Trophoblast cell (in vitro differentiated cells and primary cell): ENCODE measurements around the gene GAPT.

Source experiments
- DNase-seq, 2 donors: peaks; one replicate each; pipeline ENCODE4 v3.0.0-alpha.2; 2016
- H2AFZ ChIP-seq: 2 replicates; pipeline ENCODE4 v1.6.1; 2013; ENCODE audit warnings: low read length, moderate library complexity, mild to moderate bottlenecking; ENCODE audit not compliant: insufficient read depth, poor library complexity
- H2AK5ac ChIP-seq: 2 replicates; pipeline ENCODE4 v1.6.1; 2013; ENCODE audit warnings: mild to moderate bottlenecking, low read length
- H2BK120ac ChIP-seq: 2 replicates; pipeline ENCODE4 v1.6.1; 2013; ENCODE audit warnings: low read length, mild to moderate bottlenecking, moderate library complexity; ENCODE audit not compliant: insufficient read depth, poor library complexity
- H2BK12ac ChIP-seq: 2 replicates; pipeline ENCODE4 v1.6.1; 2013; ENCODE audit warnings: mild to moderate bottlenecking, low read length, moderate library complexity
- H2BK5ac ChIP-seq: 2 replicates; pipeline ENCODE4 v1.6.1; 2013; ENCODE audit warnings: low read length, low read depth, moderate library complexity, mild to moderate bottlenecking; ENCODE audit not compliant: poor library complexity
- H3K14ac ChIP-seq: 2 replicates; pipeline ENCODE4 v1.6.1; 2013; ENCODE audit warnings: mild to moderate bottlenecking, low read length
- H3K18ac ChIP-seq: 2 replicates; pipeline ENCODE4 v1.6.1; 2013; ENCODE audit warnings: mild to moderate bottlenecking, low read length
- H3K23ac ChIP-seq: 2 replicates; pipeline ENCODE4 v1.6.1; 2013; ENCODE audit warnings: low read length
- H3K27ac ChIP-seq: 2 replicates; pipeline ENCODE4 v1.5.1; 2013; ENCODE audit warnings: low read depth, mild to moderate bottlenecking, inconsistent platforms, low read length, moderate library complexity
- H3K27me3 ChIP-seq: 2 replicates; pipeline ENCODE4 v1.6.1; 2013; ENCODE audit warnings: inconsistent platforms, mild to moderate bottlenecking, low read length, moderate library complexity; ENCODE audit not compliant: insufficient read depth
- H3K36me3 ChIP-seq, 2 experiments: 1 replicate in 1 of 2; 2 replicates in 1 of 2; pipeline ENCODE4 v1.6.1; 2013; ENCODE audit warnings: low read length in 2 of 2, mild to moderate bottlenecking in 2 of 2, moderate library complexity in 1 of 2; ENCODE audit not compliant: insufficient read depth in 2 of 2, control insufficient read depth in 1 of 2
- H3K4ac ChIP-seq: 2 replicates; pipeline ENCODE4 v1.6.1; 2013; ENCODE audit warnings: low read depth, mild to moderate bottlenecking, low read length, moderate library complexity
- H3K4me1 ChIP-seq, 2 experiments: 1 replicate in 1 of 2; 2 replicates in 1 of 2; pipeline ENCODE4 v1.6.1; 2013; ENCODE audit warnings: low read length in 2 of 2, mild to moderate bottlenecking in 2 of 2, moderate library complexity in 1 of 2; ENCODE audit not compliant: insufficient read depth in 2 of 2, control insufficient read depth in 1 of 2
- H3K4me2 ChIP-seq: 2 replicates; pipeline ENCODE4 v1.6.1; 2013; ENCODE audit warnings: inconsistent platforms, mild to moderate bottlenecking, low read length, moderate library complexity
- H3K4me3 ChIP-seq: 2 replicates; pipeline ENCODE4 v1.5.1; 2013; ENCODE audit warnings: mild to moderate bottlenecking, low read depth, low read length, inconsistent platforms
- H3K79me1 ChIP-seq: one replicate; pipeline ENCODE4 v1.6.1; 2013; ENCODE audit warnings: low read length
- H3K79me2 ChIP-seq: 2 replicates; pipeline ENCODE4 v1.6.1; 2013; ENCODE audit warnings: low read length, mild to moderate bottlenecking; ENCODE audit not compliant: control insufficient read depth, insufficient read depth, poor library complexity
- H3K9ac ChIP-seq: 2 replicates; pipeline ENCODE4 v1.6.1; 2013; ENCODE audit warnings: mild to moderate bottlenecking, low read length
- H3K9me3 ChIP-seq: 2 replicates; pipeline ENCODE4 v1.6.1; 2013; ENCODE audit warnings: low read depth, mild to moderate bottlenecking, control low read depth, inconsistent platforms, low read length; ENCODE audit not compliant: insufficient read depth
- H4K12ac ChIP-seq: 2 replicates; pipeline ENCODE4 v1.6.1; 2013; ENCODE audit warnings: low read depth, mild to moderate bottlenecking, low read length, moderate library complexity
- H4K8ac ChIP-seq: 2 replicates; pipeline ENCODE4 v1.6.1; 2013; ENCODE audit warnings: low read depth, mild to moderate bottlenecking, low read length, moderate library complexity
- H4K91ac ChIP-seq: one replicate; pipeline ENCODE4 v1.6.1; 2013; ENCODE audit warnings: low read depth, mild to moderate bottlenecking, low read length, moderate library complexity
- WGBS: extraction: QIAGEN DNeasy Blood & Tissue Kit; methylation state at CpG from one replicate; pipeline ENCODE4 v1.1.7; 2013; ENCODE audit warnings: missing lambda C conversion rate; ENCODE audit not compliant: insufficient read length, insufficient coverage; ENCODE audit errors: extremely low coverage; 5-methylcytosine and 5-hydroxymethylcytosine counted together

Gene GAPT

GRCh38 chr5:58458743-58459145 is 32.5 kb upstream of the GAPT start:
- Histone ChIP-seq H3K4me1 (peaks cover 2 to 6% of the 10 kb centered on the region in 2 experiments), H2BK120ac (no peak overlapping the region), H3K14ac (no peak overlapping the region), H3K36me3 (peaks cover 5 to 21% of the 10 kb centered on the region in 2 experiments), H3K27me3 (no peaks in the 10 kb centered on the region), H3K4me2 (peak overlapping the region; percentile 93), H2AK5ac (no peak overlapping the region), H4K12ac (no peak overlapping the region), H2AFZ (no peak overlapping the region), H3K23ac (no peak overlapping the region), H3K79me1 (peaks cover 14% of the 10 kb centered on the region), H3K79me2 (peaks cover 12% of the 10 kb centered on the region), H2BK12ac (no peak overlapping the region), H3K27ac (no peak overlapping the region), H3K4ac (peak overlapping the region; percentile 97), H3K4me3 (no peak overlapping the region), H3K9me3 (no peaks in the 10 kb centered on the region), H4K91ac (no peak overlapping the region), H3K18ac (no peak overlapping the region), H3K9ac (peak overlapping the region; percentile 22), H4K8ac (no peak overlapping the region), H2BK5ac (no peak overlapping the region)
- no CpG with 5 or more reads among the region's 9 CpGs for WGBS
- peak; percentile 26 to 82 for DNase-seq

- H3K18ac ChIP-seq: peak overlapping the region; percentile 92
- H4K12ac ChIP-seq: peak overlapping the region; percentile 44
- peak overlapping the region; percentile 40 for H2AFZ ChIP-seq
- peak overlapping the region; percentile 52 for H2AK5ac ChIP-seq
- H3K9me3 ChIP-seq: no peaks in the 10 kb centered on the region
- no peak overlapping the region for H3K23ac ChIP-seq
- peak overlapping the region; percentile 82 for H3K14ac ChIP-seq
- peak overlapping the region; percentile 99 for H3K4me3 ChIP-seq
- H3K4me1 ChIP-seq: peaks cover 2 to 6% of the 10 kb centered on the region in 2 experiments
- peak overlapping the region; percentile 88 for H2BK5ac ChIP-seq
- DNase-seq: peak; percentile 28 to 61
- peaks cover 12% of the 10 kb centered on the region for H3K79me2 ChIP-seq
- peak overlapping the region; percentile 97 for H3K4ac ChIP-seq
- H3K79me1 ChIP-seq: peaks cover 14% of the 10 kb centered on the region
- peak overlapping the region; percentile 73 for H3K27ac ChIP-seq
- H3K9ac ChIP-seq: peak overlapping the region; percentile 99
- no peak overlapping the region for H2BK12ac ChIP-seq
- peak overlapping the region; percentile 55 for H4K91ac ChIP-seq
- no peaks in the 10 kb centered on the region for H3K27me3 ChIP-seq
- H4K8ac ChIP-seq: peak overlapping the region; percentile 36
- peaks cover 5 to 17% of the 10 kb centered on the region in 2 experiments for H3K36me3 ChIP-seq
- no CpG with 5 or more reads among the region's 57 CpGs for WGBS
- H2BK120ac ChIP-seq: peak overlapping the region; percentile 70
- H3K4me2 ChIP-seq: peak overlapping the region; percentile 93
These were observed 31.9 kb upstream of the GAPT start for GRCh38 chr5:58459146-58460001.

- WGBS: no CpG with 5 or more reads among the region's 89 CpGs
These were observed 31.1 kb upstream of the GAPT start, which contains the start of gene PLK2 for GRCh38 chr5:58460002-58460731. TSS of gene PLK2 (minus strand) at chr5:58460086. CDS start at chr5:58459959, 127 bp downstream.

GRCh38 chr5:58460732-58461286 is 30.4 kb upstream of the GAPT start:
- H2BK120ac ChIP-seq: peak overlapping the region; percentile 74

More at GRCh38 chr5:58460002-58460731, 31.1 kb upstream of the GAPT start, which contains the start of gene PLK2:
- H3K4me2 ChIP-seq: peak within 1 kb of the TSS; percentile 93
- peak within 1 kb of the TSS; percentile 92 for H3K18ac ChIP-seq
- no peak within 1 kb of the TSS for H3K23ac ChIP-seq
- H3K79me1 ChIP-seq: peaks cover 14% of the 10 kb centered on the region
- H3K79me2 ChIP-seq: peaks cover 12% of the 10 kb centered on the region
- H3K27ac ChIP-seq: peak within 1 kb of the TSS; percentile 73
- peaks cover 5 to 11% of the 10 kb centered on the region in 2 experiments for H3K36me3 ChIP-seq
- peak within 1 kb of the TSS; percentile 99 for H3K9ac ChIP-seq
- H4K91ac ChIP-seq: peak within 1 kb of the TSS; percentile 90
- H2AFZ ChIP-seq: peak within 1 kb of the TSS; percentile 40
- H2BK5ac ChIP-seq: peak within 1 kb of the TSS; percentile 92
- peak within 1 kb of the TSS; percentile 44 for H4K12ac ChIP-seq
- peak within 1 kb of the TSS; percentile 41 for H2BK12ac ChIP-seq
- H3K27me3 ChIP-seq: no peaks in the 10 kb centered on the region
- peak within 1 kb of the TSS; percentile 52 for H2AK5ac ChIP-seq
- H3K4me1 ChIP-seq: peaks cover 2 to 4% of the 10 kb centered on the region in 2 experiments
- peak within 1 kb of the TSS; percentile 72 for H4K8ac ChIP-seq
- peak within 1 kb of the TSS; percentile 74 for H2BK120ac ChIP-seq
- peak within 1 kb of the TSS; percentile 97 for H3K4ac ChIP-seq
- H3K14ac ChIP-seq: peak within 1 kb of the TSS; percentile 82
- peak; percentile 97 to 98 for DNase-seq
- peak within 1 kb of the TSS; percentile 99 for H3K4me3 ChIP-seq
- no peaks in the 10 kb centered on the region for H3K9me3 ChIP-seq

More at GRCh38 chr5:58460732-58461286, 30.4 kb upstream of the GAPT start:
- Histone ChIP-seq H3K27me3 (no peaks in the 10 kb centered on the region), H3K23ac (no peak overlapping the region), H3K4me1 (peaks cover 0 to 4% of the 10 kb centered on the region in 2 experiments), H2AFZ (peak overlapping the region; percentile 33), H3K79me2 (peaks cover 12% of the 10 kb centered on the region), H4K8ac (peak overlapping the region; percentile 72), H4K12ac (peak overlapping the region; percentile 6), H3K4me2 (peak overlapping the region; percentile 93), H2BK12ac (peak overlapping the region; percentile 41), H2BK5ac (peak overlapping the region; percentile 92), H3K4me3 (peak overlapping the region; percentile 99), H2AK5ac (no peak overlapping the region), H4K91ac (peak overlapping the region; percentile 90), H3K4ac (peak overlapping the region; percentile 5), H3K36me3 (peaks cover 2 to 7% of the 10 kb centered on the region in 2 experiments), H3K79me1 (peaks cover 14% of the 10 kb centered on the region), H3K18ac (peak overlapping the region; percentile 88), H3K27ac (peak overlapping the region; percentile 69), H3K14ac (peak overlapping the region; percentile 52), H3K9me3 (no peaks in the 10 kb centered on the region), H3K9ac (peak overlapping the region; percentile 89)
- DNase-seq: peak; percentile 89 to 99
- no CpG with 5 or more reads among the region's 30 CpGs for WGBS
